Mucosa of gallbladder (tissue), 1 donor: ENCODE data around the gene DLX3. TPM values are rescaled to one million over a fixed set of nuclear protein-coding genes. Genes with fewer than 3 reads are reported as not detected.
A peak's percentile ranks its signal among the peaks of the same experiment; 100 is the strongest.

Experiments used
- DNase-seq: peaks from one replicate; pipeline ENCODE4 v3.0.0-alpha.2; 2020; ENCODE audit warnings: low spot score
- total RNA-seq: library from RNA; stranded (reverse); gene quantifications from one replicate; pipeline ENCODE4 v1.2.1, GENCODE V29; 2021
- donor health status: DM: no; HTN: no; CAD: no.

The DLX3 gene
- total RNA-seq, 1 donor from 2014 or later: 0.26 TPM

DNA sequence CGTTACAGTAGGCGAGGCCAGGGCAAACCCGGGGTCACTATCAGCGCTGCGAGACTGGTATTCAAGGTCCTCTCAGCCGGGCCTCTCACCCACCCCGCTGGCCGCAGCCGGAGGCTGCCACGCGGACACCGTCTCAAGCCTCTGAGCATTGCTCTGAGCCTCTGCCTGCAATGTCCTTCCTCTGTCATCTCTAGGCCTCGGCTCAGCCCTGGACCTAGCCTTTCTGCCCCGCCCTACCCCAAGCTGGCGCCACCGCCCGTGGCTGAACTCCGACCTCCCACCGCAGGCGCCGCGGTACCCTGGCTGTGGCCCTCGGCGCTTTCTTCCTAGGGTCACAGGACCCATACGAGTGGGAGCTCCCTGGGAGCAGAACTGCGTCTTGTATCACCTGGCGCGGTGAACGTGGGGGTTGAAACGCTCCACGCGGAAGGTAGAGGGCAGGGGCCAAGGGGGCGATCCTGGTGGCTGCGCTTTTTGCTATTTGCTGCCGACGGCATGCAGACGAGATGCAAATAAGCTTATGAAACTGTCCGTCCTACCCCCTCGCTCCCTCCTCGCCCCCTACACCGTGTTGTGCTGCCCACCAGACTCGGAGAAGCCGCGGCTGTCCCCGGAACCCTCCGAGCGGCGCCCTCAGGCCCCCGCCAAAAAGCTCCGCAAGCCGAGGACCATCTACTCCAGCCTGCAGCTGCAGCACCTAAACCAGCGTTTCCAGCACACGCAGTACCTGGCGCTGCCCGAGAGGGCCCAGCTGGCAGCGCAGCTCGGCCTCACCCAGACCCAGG, 22.3 kb downstream of the DLX3 start:
- no peak for DNase-seq

DNA sequence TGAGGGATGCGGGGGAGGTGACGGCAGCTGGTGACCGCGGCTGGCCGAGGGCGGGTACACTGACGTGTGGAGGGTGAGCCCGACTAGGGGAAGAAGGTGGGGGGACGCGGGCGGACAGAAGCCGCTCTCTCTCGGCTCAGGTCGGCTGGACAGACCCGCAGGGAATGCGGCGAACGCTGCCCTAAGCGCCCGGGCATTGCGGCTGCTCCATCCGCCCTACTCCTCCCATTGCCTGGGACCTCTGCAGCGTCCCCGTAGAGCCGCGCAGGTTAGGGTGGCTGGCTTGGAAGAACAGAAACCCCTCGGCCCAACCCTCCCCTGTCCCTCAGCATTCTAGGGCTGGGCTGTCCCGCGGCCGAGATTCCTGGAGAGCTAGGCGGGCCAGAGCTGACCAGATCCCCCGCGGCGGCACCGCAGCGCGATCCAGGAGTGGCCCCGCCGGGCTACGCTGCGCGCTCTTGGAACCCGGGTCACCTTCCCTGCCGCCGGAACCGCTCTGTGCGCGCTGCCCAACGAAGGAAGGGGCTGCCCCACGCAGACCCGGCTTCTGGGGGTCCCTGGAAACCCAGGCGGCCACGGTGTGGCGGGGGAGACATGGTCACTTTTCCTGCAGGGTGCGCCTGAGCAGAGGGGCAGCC, 23.1 kb downstream of the DLX3 start:
- no peak for DNase-seq

DNA sequence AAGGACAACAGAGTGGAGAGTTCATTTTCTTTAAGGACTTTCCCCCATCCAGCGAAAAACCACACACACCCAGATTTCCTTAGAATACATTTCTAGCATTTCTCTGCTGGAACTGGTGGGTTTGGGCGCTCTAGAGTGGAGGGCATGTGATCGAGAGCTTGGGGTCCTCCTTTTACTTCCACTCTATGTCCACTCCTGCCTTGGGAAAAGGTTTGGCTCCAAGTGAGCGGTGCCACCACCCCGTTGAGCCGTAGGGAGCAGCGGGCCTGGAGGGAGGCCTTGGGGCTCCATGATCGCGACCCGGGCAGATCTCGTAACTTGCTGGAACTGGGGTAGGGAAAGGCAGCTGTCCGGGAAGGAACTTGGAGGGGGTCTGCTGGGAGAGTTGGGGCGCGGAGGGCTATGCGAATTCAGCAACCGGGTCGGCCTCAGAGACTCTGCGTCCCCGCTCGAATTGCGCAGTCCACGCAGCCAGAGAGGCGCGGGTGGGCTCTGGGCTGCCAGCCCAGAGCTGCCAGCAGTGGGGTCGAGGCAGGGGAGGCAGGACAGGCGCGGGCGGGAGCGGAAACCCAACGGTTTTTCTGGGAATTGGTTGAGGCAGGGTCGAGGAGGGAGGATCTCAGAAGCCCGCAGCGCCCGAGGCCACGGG, 23.7 kb downstream of the DLX3 start:
- DNase-seq: no peak

DNA sequence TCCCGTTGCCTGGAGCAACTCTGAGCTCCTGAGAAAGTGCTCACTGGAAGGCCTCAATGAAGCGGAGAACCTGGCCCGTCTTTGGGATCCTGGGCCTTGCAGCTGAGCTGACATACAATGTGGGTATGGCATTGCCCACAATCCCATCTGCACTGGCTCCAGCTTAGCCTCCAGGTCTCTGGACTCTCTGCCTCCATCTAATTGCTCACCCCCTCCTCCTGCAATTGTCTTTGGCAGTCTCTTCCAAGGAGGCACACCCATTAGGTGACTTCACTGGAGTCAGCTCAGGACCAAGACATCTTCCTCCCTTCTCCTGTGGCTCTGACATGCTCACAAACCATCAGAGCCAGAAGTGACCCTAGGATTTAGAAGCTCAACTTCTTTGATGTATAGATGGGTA, 24.5 kb downstream of the DLX3 start:
- no peak for DNase-seq

DNA sequence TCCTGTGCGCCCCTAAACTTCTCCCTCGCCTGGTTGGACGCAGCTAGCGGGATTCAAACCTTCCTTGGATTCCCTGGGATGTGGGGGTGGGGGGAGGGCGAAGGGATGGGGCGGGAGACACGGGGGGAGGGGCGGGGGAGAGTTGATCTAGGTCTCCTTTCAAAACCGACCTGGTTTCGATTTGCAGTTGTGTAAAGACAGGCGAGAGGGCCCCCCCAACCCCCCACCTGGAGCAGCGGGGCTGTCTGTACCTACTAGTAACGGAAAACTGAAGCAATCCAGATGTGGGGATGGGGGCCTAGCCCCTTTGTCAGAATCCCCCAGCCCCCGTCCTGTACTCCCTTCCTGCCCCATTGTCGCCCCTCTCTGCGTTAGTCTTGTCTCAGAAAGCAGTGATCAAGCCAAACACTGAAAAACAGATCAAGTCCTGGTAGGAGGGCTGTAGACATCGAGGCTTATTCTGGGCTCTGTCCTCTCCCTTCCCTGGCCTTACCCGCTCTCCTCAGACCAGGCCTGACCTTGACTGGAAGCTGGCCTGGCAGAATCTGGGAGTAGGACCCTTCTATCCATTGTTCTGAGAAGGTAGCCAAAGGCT, 25.1 kb downstream of the DLX3 start:
- no peak for DNase-seq

DNA sequence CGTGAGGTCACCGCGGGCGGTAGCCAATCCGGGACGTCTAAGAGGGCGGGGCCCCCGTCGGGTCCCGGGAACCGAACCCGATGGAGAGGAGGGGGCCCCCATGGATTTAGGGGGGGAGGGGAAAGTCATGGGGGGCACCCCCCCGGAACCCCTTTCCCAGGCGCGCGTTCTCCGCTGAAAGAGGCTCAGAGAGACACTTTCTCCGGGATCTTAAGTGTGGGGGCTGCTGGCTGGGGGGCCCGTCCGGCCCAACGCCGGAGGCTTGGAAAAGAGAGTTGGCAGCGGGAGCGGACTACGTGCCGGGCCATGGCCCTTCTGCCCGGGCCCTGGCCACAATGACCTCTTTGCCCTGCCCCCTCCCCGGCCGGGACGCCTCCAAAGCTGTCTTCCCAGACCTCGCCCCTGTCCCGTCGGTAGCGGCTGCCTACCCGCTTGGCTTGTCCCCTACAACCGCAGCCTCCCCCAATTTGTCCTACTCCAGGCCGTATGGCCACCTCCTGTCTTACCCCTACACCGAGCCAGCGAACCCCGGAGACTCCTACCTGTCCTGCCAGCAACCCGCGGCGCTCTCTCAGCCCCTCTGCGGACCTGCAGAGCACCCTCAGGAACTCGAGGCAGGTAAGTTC, 25.8 kb downstream of the DLX3 start, which contains the start of gene DLX4:
DLX4 (plus strand) TSS at position 57 of the 626 bp plus-strand sequence; CDS start at position 336, 279 bp downstream.
- DNase-seq: no peak

DNA sequence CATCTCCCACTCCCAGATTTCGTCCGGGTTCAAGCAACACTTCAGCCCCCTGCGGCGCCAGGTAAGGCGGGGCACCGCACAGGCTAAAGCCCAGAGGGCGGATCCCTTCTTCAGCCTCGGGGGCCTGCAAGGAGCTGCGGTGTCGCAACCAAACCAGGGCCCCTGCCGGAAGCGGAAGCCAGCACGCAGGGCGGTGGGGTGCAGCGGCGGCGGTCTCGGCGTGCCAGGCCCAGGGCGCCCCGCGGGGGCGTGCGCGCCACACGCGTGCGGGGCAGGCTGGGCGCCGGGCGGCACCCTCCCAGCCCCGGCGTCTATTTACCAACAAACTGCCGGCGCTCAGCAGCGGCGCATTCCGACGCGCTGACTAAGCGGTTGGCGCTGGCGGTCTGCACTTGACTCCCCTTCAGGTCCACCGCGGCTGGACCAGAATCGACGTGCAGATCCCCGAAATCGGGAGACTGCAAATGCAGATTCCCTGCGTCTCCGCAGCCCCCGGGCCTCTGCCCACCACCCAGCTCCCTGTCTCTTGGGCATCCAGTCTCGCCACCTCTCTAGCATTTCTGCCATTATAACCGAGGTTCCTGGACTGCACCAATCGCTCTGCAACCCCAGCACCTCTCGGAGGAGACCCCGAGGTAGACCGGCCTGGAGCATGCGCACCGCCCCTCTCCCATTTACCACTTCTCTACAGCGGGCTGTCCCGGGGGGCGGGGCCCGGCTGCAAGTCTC, 26.5 kb downstream of the DLX3 start:
- DNase-seq: peak; percentile 38

DNA sequence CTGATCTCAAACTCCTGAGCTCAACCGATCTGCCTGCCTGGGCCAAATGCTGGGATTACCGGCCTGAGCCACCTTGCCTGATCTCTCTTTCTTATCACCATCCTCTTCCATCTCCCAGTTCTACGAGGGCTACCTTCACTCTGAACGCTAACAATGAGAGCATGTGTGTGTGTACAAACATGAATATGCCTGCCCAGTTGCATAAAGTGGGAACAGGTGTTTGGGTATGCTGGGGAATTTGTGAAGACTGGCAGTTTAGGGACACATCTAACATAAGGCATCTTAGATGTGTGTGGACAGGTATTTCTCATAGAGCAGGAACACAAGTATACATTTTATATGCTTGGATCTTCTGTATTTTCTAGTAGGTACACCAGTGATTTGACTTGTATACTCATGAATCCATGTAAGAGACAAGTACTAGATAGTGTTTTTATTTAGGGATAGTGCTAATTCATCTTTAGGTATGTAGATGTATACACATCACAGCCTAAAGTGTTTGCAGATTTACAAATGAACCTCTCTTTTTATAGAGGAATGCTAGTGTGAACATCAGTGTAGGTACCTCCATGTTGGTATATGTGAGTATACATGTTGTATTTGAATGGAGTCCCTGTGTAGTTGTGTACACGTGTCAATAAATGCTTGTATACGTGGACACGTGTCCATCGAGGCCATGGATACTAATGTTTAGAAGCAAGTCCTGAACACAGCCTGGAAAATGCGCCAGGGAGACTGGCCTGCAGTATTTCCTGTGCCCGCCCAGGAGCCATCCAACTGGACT, 27.2 kb downstream of the DLX3 start:
- no peak for DNase-seq

DNA sequence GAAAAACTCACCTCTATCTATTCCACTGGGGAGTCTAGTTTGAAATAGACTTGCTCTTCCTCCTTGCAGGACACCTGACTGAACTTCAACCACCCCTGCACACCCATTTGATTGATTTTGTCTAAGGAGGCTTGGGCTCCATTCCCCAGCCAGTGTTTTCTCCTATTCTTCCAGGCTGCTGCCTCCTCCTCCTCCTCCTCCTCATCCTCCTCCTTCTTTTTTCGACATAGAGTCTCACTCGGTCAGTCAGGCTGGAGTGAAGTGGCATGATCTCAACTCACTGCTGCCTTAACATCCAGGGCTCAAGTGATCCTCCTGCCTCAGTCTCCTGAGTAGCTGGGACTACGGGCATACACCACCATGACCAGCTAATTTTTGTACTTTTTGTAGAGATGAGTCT, 27.8 kb downstream of the DLX3 start:
- DNase-seq: no peak

DNA sequence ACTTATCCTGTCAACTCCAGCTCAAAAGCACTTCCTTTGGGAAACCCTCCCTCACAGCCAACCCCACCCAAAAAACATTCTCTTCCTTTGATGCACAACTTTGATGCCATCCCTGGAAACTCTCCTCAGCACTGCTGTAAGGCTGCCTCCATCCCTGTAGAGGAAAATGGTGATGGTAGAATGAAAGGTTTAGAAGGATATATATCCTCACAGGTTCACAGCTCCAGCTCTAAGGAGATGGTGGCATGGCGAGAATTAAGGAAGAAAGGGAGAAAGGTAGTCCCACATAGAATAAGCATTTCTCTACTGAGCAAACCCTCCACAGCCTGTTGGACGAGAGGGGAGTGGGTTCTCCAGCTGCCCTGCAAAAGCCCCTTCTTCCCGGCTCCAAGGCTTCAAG, 28.3 kb downstream of the DLX3 start:
- no peak for DNase-seq

DNA sequence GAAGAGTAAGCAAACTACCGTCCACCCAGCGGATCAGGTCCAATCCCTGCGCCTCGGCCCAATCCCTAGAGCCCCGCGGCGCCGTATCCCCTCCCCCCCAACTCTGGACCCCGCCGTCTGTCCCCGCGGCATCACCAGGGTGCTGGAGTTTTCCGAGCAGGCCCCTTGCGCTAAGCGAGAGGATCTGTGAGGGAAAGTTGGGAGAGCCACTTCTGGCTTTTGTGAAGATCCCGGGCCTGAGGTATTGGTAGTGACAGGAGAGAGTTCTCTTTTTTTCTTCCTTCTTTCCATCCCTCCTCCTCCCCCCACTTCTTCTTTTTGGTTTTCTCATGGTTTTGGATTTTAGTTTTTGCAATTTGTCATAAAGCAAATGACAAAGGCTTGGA, 29.5 kb downstream of the DLX3 start:
- DNase-seq: no peak

DNA sequence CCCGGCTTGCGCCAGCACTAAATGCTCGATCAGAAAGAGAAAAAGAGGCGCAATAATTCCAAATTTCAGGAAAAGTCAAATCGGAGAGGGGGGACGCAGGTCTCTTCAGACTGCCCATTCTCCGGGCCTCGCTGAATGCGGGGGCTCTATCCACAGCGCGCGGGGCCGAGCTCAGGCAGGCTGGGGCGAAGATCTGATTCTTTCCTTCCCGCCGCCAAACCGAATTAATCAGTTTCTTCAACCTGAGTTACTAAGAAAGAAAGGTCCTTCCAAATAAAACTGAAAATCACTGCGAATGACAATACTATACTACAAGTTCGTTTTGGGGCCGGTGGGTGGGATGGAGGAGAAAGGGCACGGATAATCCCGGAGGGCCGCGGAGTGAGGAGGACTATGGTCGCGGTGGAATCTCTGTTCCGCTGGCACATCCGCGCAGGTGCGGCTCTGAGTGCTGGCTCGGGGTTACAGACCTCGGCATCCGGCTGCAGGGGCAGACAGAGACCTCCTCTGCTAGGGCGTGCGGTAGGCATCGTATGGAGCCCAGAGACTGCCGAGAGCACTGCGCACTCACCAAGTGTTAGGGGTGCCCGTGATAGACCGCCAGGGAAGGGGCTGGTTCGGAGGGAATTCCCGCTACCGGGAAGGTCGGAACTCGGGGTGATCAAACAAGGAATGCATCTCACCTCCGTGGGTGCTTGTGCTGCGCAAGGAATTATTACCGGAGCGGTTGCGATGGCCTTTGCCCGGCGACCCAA, 30.1 kb downstream of the DLX3 start:
- DNase-seq: no peak

DNA sequence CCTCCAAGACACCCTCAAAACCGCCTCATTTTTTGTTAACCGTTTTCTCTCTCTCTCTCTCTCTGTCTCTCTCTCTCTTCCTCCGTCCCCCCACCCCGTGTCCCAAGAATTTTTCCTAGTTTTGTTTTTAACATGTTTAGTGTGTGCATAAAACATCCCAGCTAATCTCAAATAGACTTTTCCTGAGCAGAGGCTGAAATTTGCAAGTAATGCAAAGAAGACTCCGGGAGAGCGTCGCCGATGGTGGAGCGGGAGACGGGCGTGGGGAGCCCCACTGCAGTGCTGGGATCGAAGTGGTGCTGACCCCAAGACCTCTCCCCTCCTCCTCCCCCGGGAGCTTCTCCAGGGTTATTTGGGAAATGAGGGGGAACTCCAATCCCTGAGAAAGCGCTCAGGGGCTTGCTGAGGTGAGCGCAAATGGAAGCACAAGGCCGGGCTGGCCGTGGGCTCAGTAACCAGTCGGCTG, 30.7 kb downstream of the DLX3 start:
- DNase-seq: no peak

DNA sequence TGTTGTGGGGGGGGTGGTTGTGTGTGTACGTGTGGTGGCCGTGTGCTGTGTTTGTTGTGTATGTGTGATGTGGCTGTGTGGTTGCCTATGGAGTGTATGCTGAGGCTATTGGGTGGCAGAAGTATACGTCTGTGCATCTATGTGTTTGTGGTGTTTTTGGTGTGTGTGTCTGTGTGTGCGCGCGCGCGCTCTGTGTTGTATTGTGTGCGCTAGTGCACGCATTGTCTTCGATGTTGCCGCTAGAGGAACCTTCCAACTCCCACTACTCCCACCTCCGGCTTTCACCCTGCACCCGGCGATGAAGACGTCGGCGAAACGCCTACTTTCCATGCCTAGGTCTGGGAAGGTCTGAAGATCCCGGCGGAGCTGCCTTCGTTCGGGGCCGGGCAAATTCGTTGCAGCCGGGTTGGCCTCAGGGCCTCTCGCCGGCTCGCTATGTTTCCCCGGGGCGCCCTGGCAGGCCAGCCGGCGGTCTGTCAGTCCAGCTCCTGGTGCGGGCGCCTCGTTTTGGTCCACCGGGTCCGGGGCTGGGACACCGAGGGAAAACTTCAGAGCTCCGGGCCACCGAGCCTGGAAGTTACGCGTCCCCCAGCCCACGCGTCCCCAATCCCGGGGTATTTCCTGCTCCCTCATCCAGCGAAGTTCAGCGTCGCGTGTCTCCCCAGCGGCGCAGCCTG, 31.3 kb downstream of the DLX3 start:
- no peak for DNase-seq

DNA sequence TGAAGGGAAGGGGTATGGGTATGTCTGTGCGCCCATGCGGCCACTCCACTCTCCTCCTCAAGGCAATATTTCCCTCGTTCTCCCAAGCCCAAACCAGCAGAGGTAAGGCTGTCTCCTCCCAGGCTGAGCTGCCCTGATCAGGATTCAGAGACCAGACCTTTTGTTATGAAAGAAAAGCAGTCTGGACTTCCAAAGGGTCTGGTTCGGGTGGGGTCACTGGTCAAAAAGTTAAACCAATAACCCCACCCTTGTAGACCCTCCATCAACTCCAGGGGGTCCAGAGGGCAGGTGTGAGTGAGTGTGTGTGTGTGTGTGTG, 31.8 kb downstream of the DLX3 start:
- no peak for DNase-seq

DNA sequence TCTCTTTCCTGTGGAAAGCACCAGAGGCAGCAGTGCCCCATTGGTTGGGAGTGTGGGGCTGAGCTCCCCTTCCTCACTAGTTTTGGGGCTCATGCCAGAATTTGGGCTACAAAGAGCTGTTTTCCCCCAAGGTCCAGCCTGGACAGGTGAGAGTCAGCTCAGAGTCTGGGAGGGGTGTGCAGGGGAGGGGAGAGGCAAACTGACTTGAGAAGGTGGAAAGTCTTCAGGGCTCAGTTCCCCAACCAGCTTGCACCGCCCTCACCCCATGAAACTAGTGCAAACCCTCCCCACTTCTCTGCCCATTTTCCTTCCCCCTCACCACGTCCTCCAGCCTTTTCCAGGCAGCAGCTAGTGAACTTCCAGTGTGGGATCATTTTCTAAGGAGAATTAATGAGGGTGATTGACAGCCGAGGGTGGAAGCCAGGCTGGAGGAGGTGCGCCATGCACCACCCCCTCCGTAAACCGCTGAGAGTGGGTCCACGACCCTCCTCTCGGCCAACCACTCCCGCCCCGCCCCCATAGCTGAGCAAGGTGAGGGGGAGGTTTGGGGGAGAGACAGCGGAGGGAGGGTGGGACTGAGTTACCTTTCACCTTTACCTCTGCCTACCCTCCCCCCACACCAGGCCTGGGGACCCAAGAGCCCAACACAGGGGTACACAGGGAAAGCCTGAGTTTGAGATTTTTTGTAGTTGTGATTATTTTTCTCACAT, 32.3 kb downstream of the DLX3 start:
- no peak for DNase-seq

DNA sequence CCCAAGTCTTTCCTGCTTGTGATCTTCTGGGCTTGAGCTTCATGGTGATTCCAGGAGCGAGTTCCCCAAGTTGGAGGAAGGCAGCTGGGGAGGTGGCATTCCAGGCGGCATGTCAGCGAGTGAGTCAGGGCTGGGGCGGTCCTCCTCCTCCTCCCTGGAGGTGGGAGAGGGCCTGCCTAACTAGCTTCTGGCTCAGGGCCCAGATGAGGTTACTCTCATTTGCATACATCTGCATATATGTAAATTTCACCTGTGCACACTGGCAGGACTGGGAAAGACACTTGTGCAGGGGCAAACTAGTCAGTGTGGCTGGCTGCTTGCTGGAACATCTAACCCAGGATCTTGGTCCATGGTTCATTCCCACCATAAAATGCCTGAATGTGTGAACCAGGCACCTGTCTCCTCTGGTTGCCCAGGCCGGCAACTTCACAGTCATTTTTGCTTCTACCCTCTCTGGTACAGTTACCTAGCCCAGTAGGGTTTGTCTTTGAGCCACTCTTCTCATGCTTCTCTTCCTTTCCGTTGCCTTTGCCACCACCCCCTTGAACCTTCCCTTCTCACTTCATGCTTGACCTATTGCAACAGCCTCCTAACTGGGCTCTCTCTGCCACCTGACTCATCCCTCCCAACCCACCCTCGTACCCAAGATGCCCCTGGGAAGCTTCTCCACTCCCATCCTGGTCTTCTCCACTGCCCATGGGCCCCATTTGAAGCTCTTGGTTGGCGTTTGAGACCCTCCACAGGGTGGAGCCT, 35.7 kb downstream of the DLX3 start:
- DNase-seq: no peak

DNA sequence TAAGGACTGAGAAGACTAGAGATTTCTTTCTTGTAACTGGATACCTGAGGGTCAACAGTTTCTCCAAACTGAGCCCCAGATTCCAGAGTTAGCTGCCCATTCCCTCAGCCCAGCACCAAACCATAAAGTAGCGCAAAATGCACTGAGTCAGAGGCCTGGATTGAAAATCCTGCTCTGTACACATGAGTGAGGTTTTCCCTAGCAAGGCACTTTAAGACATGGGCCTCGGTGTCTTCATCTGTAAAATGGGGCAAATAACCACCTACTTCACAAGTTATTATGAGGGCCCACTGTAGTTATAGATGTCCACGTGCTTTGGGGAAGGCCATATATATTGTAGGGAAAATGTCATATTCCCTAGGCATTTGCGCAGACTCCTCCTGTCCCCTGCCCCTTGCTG, 36.3 kb downstream of the DLX3 start:
- no peak for DNase-seq
